OCI-LY3 (cell line): Measurements from ENCODE around the gene ALDH3B2.
"Not testable (repeated sequence)": the region's sequence is repeated elsewhere in the genome, so short reads cannot be mapped to it uniquely, and the experiment has no call there.

ENCODE experiments used
- CTCF ChIP-seq: fragments of 200-600, 300-600 bp; sonication (generic); IDR thresholded peaks from 2 replicates; pipeline ENCODE4 v1.5.1; 2014; ENCODE audit warnings: antibody characterized with exemption, low read length, low read depth
- EZH2phosphoT487 ChIP-seq: fragments of 200-600 bp; shearing (Covaris generic); IDR thresholded peaks from 2 replicates; pipeline ENCODE4 v1.6.1; 2018; ENCODE audit warnings: antibody characterized with exemption, mixed run types, low read depth

GRCh38 chr11:67703709-67704108, 29.3 kb upstream of the ALDH3B2 start:
- TF ChIP-seq CTCF, EZH2phosphoT487: not testable (repeated sequence)
